ENCODE measurements around the gene MAPKAPK2.

DNA sequence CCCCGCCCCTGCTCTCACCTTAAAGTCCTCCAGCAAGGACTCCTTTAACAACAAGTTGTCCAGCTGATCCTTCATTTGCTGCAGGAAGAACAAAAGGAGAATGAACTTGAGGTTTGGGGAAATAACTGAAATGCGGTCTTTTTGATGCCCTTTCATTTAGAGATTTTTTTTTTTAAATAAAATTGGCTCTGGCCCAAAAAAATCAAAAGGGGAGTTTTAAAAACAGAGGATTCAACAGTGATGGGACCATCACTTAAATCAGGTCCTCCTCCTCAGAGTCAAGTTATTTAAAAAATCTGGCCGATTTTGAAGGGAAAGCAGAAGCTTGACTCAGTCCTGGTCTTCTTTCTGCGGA lies 86.6 kb downstream of the MAPKAPK2 start:
- TF ChIP-seq, protein P1, sequence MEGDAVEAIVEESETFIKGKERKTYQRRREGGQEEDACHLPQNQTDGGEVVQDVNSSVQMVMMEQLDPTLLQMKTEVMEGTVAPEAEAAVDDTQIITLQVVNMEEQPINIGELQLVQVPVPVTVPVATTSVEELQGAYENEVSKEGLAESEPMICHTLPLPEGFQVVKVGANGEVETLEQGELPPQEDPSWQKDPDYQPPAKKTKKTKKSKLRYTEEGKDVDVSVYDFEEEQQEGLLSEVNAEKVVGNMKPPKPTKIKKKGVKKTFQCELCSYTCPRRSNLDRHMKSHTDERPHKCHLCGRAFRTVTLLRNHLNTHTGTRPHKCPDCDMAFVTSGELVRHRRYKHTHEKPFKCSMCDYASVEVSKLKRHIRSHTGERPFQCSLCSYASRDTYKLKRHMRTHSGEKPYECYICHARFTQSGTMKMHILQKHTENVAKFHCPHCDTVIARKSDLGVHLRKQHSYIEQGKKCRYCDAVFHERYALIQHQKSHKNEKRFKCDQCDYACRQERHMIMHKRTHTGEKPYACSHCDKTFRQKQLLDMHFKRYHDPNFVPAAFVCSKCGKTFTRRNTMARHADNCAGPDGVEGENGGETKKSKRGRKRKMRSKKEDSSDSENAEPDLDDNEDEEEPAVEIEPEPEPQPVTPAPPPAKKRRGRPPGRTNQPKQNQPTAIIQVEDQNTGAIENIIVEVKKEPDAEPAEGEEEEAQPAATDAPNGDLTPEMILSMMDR (IDR thresholded peaks at IDR 0.05 in 4 of 5, conservative IDR thresholded peaks at IDR 0.05 in 1 of 5), result no peak
- TF ChIP-seq POLR2A (IDR thresholded peaks at IDR 0.05), result no peak
